ENCODE measurements around the gene THRA. TPM values are rescaled to one million over a fixed set of nuclear protein-coding genes. Genes with fewer than 3 reads are reported as not detected.

Gene THRA
- total and polyA plus RNA-seq, 9 of the 15 experiments (the other 6 are each of a cell fraction or from before 2014, with no cell fraction given), result 0.34 to 23.4 (median 12.7) TPM

DNA sequence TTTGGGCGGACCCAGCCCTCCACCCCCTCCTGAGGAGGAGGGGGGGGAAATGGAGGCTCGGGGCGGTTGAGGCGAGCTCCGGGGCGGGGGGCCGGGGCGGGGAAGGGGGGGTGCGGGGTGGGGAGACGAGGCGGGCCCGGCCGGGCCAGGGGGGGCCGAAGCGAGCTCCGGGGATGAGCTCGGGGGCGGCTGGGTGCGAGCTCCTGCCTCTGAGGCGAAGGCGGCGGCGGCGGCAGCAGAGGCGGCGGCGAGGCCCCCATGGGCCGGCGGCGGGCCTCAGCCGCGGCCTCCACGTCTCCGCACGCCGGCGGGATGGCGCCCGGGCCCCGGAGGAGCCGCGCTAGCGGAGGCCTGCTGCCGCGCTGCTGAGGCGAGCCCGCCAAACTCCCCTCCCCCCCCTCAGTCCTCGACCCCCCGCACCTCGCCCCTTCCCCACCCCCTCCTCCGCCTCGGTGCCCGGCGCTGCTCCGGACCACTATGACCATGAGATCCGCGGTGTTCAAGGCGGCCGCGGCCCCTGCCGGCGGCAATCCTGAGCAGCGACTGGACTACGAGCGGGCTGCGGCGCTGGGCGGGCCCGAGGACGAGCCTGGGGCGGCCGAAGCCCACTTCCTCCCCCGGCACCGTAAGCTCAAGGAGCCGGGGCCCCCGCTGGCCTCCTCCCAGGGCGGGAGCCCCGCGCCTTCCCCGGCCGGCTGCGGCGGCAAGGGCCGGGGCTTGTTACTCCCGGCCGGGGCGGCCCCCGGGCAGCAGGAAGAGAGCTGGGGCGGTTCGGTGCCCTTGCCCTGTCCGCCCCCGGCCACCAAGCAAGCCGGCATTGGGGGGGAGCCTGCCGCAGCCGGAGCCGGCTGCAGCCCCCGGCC lies 59.6 kb downstream of the THRA start (continued):
- TF ChIP-seq, protein P1, sequence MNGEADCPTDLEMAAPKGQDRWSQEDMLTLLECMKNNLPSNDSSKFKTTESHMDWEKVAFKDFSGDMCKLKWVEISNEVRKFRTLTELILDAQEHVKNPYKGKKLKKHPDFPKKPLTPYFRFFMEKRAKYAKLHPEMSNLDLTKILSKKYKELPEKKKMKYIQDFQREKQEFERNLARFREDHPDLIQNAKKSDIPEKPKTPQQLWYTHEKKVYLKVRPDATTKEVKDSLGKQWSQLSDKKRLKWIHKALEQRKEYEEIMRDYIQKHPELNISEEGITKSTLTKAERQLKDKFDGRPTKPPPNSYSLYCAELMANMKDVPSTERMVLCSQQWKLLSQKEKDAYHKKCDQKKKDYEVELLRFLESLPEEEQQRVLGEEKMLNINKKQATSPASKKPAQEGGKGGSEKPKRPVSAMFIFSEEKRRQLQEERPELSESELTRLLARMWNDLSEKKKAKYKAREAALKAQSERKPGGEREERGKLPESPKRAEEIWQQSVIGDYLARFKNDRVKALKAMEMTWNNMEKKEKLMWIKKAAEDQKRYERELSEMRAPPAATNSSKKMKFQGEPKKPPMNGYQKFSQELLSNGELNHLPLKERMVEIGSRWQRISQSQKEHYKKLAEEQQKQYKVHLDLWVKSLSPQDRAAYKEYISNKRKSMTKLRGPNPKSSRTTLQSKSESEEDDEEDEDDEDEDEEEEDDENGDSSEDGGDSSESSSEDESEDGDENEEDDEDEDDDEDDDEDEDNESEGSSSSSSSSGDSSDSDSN (IDR thresholded peaks at IDR 0.05; ENCODE audit: borderline replicate concordance in 1 of 2, low read depth in 2 of 2, low read length in 2 of 2), result peak; percentile 54 to 71; a peak in 2 of 4 replicates
- TF ChIP-seq HSF4 (CRISPR knock-in tag; IDR thresholded peaks at IDR 0.05; ENCODE audit: borderline replicate concordance) (no peak), HCFC1 (IDR thresholded peaks at IDR 0.05; ENCODE audit: low read depth, low read length) (peak; percentile 9; the same call in 1 of the 2 replicates), PHF8 (IDR thresholded peaks at IDR 0.05; ENCODE audit: borderline replicate concordance, low read length) (peak; percentile 14; the same call in 1 of the 2 replicates), MED1 (CRISPR knock-in tag; IDR thresholded peaks at IDR 0.05; ENCODE audit: borderline replicate concordance) (no peak), SAP30 (IDR thresholded peaks at IDR 0.05; ENCODE audit: borderline replicate concordance, insufficient read depth, low read depth, low read length, poor library complexity, severe bottlenecking) (peak; percentile 38), SPI1 (IDR thresholded peaks at IDR 0.05; ENCODE audit: borderline replicate concordance, low read depth, low read length) (peak; percentile 45; the same call in 1 of the 2 replicates), HMG20A (CRISPR knock-in tag; conservative IDR thresholded peaks at IDR 0.05) (no peak), HLTF (IDR thresholded peaks at IDR 0.05) (no peak), CCAR2 (IDR thresholded peaks at IDR 0.05; ENCODE audit: low read depth, low read length) (no peak), RBFOX2 (IDR thresholded peaks at IDR 0.05; ENCODE audit: low read depth, low read length) (peak; percentile 54)
- TF ChIP-seq, protein P2, sequence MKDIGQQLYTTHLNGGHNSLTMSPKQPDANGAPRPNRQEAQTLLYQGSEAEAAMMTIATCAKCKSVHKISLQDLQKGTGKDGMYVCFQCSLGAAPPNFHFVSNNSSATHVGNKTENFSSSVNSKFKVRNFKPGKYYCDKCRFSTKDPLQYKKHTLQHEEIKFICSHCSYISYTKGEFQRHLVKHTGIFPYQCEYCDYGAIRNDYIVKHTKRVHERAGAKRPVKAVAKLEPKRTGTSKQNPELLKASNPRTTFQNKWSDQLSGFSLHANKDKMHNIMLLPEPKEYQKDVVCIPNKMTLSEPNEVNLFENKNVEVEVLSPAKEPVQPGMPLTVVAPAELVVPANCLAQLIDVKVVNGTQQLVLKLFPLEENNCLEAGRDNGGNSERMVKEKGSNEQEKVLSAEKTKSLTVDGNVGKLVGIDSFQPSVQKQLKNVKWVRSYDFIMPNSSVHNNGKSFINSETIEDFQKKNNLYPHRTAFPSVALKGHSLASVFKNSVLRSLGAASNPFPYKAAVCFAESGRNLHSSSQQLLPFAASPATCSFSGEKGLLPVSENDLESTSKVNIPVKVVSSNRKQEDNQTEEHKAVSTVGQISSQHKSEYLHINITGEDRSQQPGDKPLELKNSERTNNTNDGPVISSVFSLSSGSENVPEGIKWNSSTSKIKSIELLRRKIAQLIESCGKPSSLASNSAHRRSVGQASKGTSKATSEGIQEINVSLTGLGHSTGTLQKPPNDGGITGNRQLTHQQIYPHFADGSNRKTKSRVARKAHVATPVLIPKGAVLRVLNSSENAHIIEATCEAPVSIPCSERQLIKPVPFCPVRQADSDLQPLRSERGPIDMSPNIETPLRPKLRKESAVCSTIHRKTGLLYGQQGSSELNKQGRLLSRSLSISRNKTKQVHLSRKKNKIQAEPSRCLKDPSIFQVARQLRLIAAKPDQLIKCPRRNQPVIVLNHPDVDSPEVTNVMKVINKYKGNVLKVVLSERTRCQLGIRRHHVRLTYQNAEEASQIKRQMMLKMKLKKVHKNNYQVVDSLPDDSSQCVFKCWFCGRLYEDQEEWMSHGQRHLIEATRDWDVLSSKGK (CRISPR knock-in tag; IDR thresholded peaks at IDR 0.05), result no peak
- TF ChIP-seq, protein P3, sequence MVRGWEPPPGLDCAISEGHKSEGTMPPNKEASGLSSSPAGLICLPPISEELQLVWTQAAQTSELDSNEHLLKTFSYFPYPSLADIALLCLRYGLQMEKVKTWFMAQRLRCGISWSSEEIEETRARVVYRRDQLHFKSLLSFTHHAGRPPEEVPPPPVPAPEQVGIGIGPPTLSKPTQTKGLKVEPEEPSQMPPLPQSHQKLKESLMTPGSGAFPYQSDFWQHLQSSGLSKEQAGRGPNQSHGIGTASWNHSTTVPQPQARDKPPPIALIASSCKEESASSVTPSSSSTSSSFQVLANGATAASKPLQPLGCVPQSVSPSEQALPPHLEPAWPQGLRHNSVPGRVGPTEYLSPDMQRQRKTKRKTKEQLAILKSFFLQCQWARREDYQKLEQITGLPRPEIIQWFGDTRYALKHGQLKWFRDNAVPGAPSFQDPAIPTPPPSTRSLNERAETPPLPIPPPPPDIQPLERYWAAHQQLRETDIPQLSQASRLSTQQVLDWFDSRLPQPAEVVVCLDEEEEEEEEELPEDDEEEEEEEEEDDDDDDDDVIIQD (CRISPR knock-in tag; IDR thresholded peaks at IDR 0.05), result no peak
- TF ChIP-seq, protein P4, sequence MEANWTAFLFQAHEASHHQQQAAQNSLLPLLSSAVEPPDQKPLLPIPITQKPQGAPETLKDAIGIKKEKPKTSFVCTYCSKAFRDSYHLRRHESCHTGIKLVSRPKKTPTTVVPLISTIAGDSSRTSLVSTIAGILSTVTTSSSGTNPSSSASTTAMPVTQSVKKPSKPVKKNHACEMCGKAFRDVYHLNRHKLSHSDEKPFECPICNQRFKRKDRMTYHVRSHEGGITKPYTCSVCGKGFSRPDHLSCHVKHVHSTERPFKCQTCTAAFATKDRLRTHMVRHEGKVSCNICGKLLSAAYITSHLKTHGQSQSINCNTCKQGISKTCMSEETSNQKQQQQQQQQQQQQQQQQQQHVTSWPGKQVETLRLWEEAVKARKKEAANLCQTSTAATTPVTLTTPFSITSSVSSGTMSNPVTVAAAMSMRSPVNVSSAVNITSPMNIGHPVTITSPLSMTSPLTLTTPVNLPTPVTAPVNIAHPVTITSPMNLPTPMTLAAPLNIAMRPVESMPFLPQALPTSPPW (CRISPR knock-in tag; IDR thresholded peaks at IDR 0.05), result peak; percentile 97

All from K562 (cell line).